ENCODE data around the gene RIBC2.
"Not testable (repeated sequence)": the region's sequence is repeated elsewhere in the genome, so short reads cannot be mapped to it uniquely, and the experiment has no call there.

The RIBC2 gene

GRCh38 chr22:45425531-45426265 lies 12.2 kb downstream of the RIBC2 start:
- no peak for DNase-seq

- DNase-seq = no peak
These were observed 12.9 kb downstream of the RIBC2 start for GRCh38 chr22:45426387-45426786.

GRCh38 chr22:45427114-45427513 lies 13.6 kb downstream of the RIBC2 start:
- DNase-seq = no peak

- DNase-seq = no peak
These were observed 15.2 kb downstream of the RIBC2 start for GRCh38 chr22:45428391-45429385.

- DNase-seq = no peak
These were observed 15.9 kb downstream of the RIBC2 start for GRCh38 chr22:45429424-45429823.

GRCh38 chr22:45429981-45430775 lies 16.7 kb downstream of the RIBC2 start:
- DNase-seq = no peak

- no peak for DNase-seq
These were observed 17.4 kb downstream of the RIBC2 start for GRCh38 chr22:45430871-45431270.

GRCh38 chr22:45434981-45435380 lies 21.5 kb downstream of the RIBC2 start:
- no peak for DNase-seq

GRCh38 chr22:45435544-45436139 lies 22.1 kb downstream of the RIBC2 start:
- DNase-seq = peak; percentile 84 to 85

GRCh38 chr22:45436871-45437517 lies 23.5 kb downstream of the RIBC2 start:
- not testable (repeated sequence) for DNase-seq

GRCh38 chr22:45438336-45438735 lies 24.8 kb downstream of the RIBC2 start:
- DNase-seq = no peak

GRCh38 chr22:45440688-45441087 lies 27.2 kb downstream of the RIBC2 start:
- peak in 1 of 2 donors; percentile 16 for DNase-seq

- DNase-seq = peak; percentile 18 to 33
These were observed 27.6 kb downstream of the RIBC2 start for GRCh38 chr22:45441138-45441537.

GRCh38 chr22:45442116-45442515 lies 28.6 kb downstream of the RIBC2 start:
- DNase-seq = no peak

GRCh38 chr22:45444168-45444567 lies 30.7 kb downstream of the RIBC2 start:
- DNase-seq = no peak

GRCh38 chr22:45445031-45445710 lies 31.7 kb downstream of the RIBC2 start:
- no peak for DNase-seq

- DNase-seq = no peak
These were observed 32.7 kb downstream of the RIBC2 start for GRCh38 chr22:45446216-45446615.

- DNase-seq = not testable (repeated sequence)
These were observed 34.1 kb downstream of the RIBC2 start for GRCh38 chr22:45447596-45447995.

- DNase-seq = no peak
These were observed 34.9 kb downstream of the RIBC2 start for GRCh38 chr22:45448431-45448830.

- not testable (repeated sequence) for DNase-seq
These were observed 35.9 kb downstream of the RIBC2 start for GRCh38 chr22:45449442-45449841.

GRCh38 chr22:45450101-45450785 lies 36.8 kb downstream of the RIBC2 start:
- no peak for DNase-seq
